H9 (cell line): ENCODE results near the gene ACTR10. TPM values are rescaled to one million over a fixed set of nuclear protein-coding genes. Genes with fewer than 3 reads are reported as not detected.

Source experiments
- DNase-seq: peaks from one replicate; pipeline ENCODE4 v3.0.0-alpha.2; 2017
- H2AFZ ChIP-seq: one replicate; pipeline ENCODE4 v1.6.1; 2013; ENCODE audit warnings: mild to moderate bottlenecking, low read length, control low read depth, moderate library complexity
- H2AK5ac ChIP-seq: 2 replicates; pipeline ENCODE4 v1.6.1; 2013; ENCODE audit warnings: low read length, control low read depth, mixed read lengths; ENCODE audit not compliant: insufficient read length
- H2BK120ac ChIP-seq: one replicate; pipeline ENCODE4 v1.6.1; 2013; ENCODE audit warnings: low read depth, mild to moderate bottlenecking, low read length, control low read depth, inconsistent platforms; ENCODE audit not compliant: poor library complexity, severe bottlenecking
- H2BK12ac ChIP-seq: 2 replicates; pipeline ENCODE4 v1.6.1; 2013; ENCODE audit warnings: low read length, control low read depth, mixed read lengths, low read depth; ENCODE audit not compliant: insufficient read length
- H2BK15ac ChIP-seq: 2 replicates; pipeline ENCODE4 v1.6.1; 2013; ENCODE audit warnings: low read depth, low read length, control low read depth
- H2BK20ac ChIP-seq: one replicate; pipeline ENCODE4 v1.6.1; 2013; ENCODE audit warnings: low read depth, mild to moderate bottlenecking, low read length, control low read depth, inconsistent platforms; ENCODE audit not compliant: poor library complexity, severe bottlenecking
- H2BK5ac ChIP-seq: 2 replicates; pipeline ENCODE4 v1.6.1; 2013; ENCODE audit warnings: low read length, control low read depth, mixed read lengths; ENCODE audit not compliant: insufficient read length
- H3K14ac ChIP-seq: 2 replicates; pipeline ENCODE4 v1.6.1; 2013; ENCODE audit warnings: low read length, control low read depth; ENCODE audit not compliant: insufficient read depth
- H3K18ac ChIP-seq: 2 replicates; pipeline ENCODE4 v1.6.1; 2013; ENCODE audit warnings: low read depth, mild to moderate bottlenecking, mixed read lengths, low read length, control low read depth; ENCODE audit not compliant: insufficient read length
- H3K23ac ChIP-seq: 2 replicates; pipeline ENCODE4 v1.6.1; 2013; ENCODE audit warnings: low read length, control low read depth, mixed read lengths, low read depth; ENCODE audit not compliant: insufficient read length
- H3K23me2 ChIP-seq: 2 replicates; pipeline ENCODE4 v1.6.1; 2013; ENCODE audit warnings: low read depth, mild to moderate bottlenecking, mixed read lengths, low read length, control low read depth; ENCODE audit not compliant: insufficient read length, poor library complexity, severe bottlenecking
- H3K27ac ChIP-seq: 2 replicates; pipeline ENCODE4 v1.5.1; 2013; ENCODE audit warnings: low read length, control low read depth, mixed read lengths, low read depth; ENCODE audit not compliant: insufficient read length
- H3K27me3 ChIP-seq: 2 replicates; pipeline ENCODE4 v1.6.1; 2013; ENCODE audit warnings: low read length, control low read depth, inconsistent platforms; ENCODE audit not compliant: insufficient read depth
- H3K4ac ChIP-seq: 2 replicates; pipeline ENCODE4 v1.6.1; 2013; ENCODE audit warnings: low read depth, mild to moderate bottlenecking, control low read depth, inconsistent platforms, low read length, moderate library complexity
- H3K4me1 ChIP-seq: 2 replicates; pipeline ENCODE4 v1.6.1; 2013; ENCODE audit warnings: low read length, control low read depth, inconsistent platforms; ENCODE audit not compliant: insufficient read depth
- H3K4me2 ChIP-seq: 2 replicates; pipeline ENCODE4 v1.6.1; 2013; ENCODE audit warnings: low read length, control low read depth, mixed read lengths; ENCODE audit not compliant: insufficient read length, insufficient read depth
- H3K56ac ChIP-seq: 2 replicates; pipeline ENCODE4 v1.6.1; 2013; ENCODE audit warnings: low read depth, mild to moderate bottlenecking, mixed read lengths, low read length, control low read depth; ENCODE audit not compliant: insufficient read length
- H3K79me1 ChIP-seq: 2 replicates; pipeline ENCODE4 v1.6.1; 2013; ENCODE audit warnings: low read depth, mild to moderate bottlenecking, moderate library complexity, low read length, control low read depth, inconsistent platforms; ENCODE audit not compliant: insufficient read depth, poor library complexity, severe bottlenecking
- H3K79me2 ChIP-seq: 2 replicates; pipeline ENCODE4 v1.6.1; 2013; ENCODE audit warnings: low read length, control low read depth, inconsistent platforms; ENCODE audit not compliant: insufficient read depth
- H3K9ac ChIP-seq: 2 replicates; pipeline ENCODE4 v1.6.1; 2013; ENCODE audit warnings: low read length, control low read depth, mixed read lengths; ENCODE audit not compliant: insufficient read length; ENCODE audit errors: extremely low read depth
- H3K9me3 ChIP-seq: one replicate; pipeline ENCODE4 v1.6.1; 2013; ENCODE audit warnings: low read depth, low read length, inconsistent platforms; ENCODE audit not compliant: control insufficient read depth
- H3T11ph ChIP-seq: one replicate; pipeline ENCODE4 v1.6.1; 2013; ENCODE audit warnings: mild to moderate bottlenecking, low read length, control low read depth, inconsistent platforms
- H4K20me1 ChIP-seq: one replicate; pipeline ENCODE4 v1.6.1; 2013; ENCODE audit not compliant: control insufficient read depth, insufficient read length, insufficient read depth
- H4K5ac ChIP-seq: 2 replicates; pipeline ENCODE4 v1.6.1; 2013; ENCODE audit warnings: low read depth, mild to moderate bottlenecking, mixed read lengths, low read length, control low read depth; ENCODE audit not compliant: insufficient read length
- H4K8ac ChIP-seq: replicated peaks from 2 replicates; pipeline ENCODE4 v1.6.1; 2013; ENCODE audit warnings: low read length, control low read depth, mixed read lengths, low read depth; ENCODE audit not compliant: insufficient read length
- H4K91ac ChIP-seq: 2 replicates; pipeline ENCODE4 v1.6.1; 2013; ENCODE audit warnings: low read depth, mild to moderate bottlenecking, moderate library complexity, mixed read lengths, low read length, control low read depth; ENCODE audit not compliant: insufficient read length
- H3K27ac Mint-ChIP-seq, 3 experiments: 2 replicates in 2 of 3; 3 replicates in 1 of 3; pipeline ENCODE4 v1.8.0; 2020 to 2021; ENCODE audit warnings: mixed read lengths in 3 of 3, mild to moderate bottlenecking in 1 of 3, moderate library complexity in 1 of 3
- H3K27me3 Mint-ChIP-seq: 2 replicates; pipeline ENCODE4 v1.8.0; 2021; ENCODE audit warnings: low read depth, mild to moderate bottlenecking, moderate library complexity, mixed read lengths
- H3K36me3 Mint-ChIP-seq, 3 experiments: 2 replicates in 2 of 3; 3 replicates in 1 of 3; pipeline ENCODE4 v1.8.0; 2020 to 2021; ENCODE audit warnings: low read depth in 3 of 3, mixed read lengths in 3 of 3; ENCODE audit not compliant: insufficient read depth in 1 of 3
- H3K4me1 Mint-ChIP-seq, 2 experiments: 2 replicates each; pipeline ENCODE4 v1.8.0; 2020; ENCODE audit warnings: mixed read lengths in 2 of 2
- H3K4me3 Mint-ChIP-seq, 2 experiments: 2 replicates in 1 of 2; 3 replicates in 1 of 2; pipeline ENCODE4 v1.8.0; 2020 to 2021; ENCODE audit warnings: mild to moderate bottlenecking in 2 of 2, mixed read lengths in 2 of 2, moderate library complexity in 1 of 2
- H3K9me3 Mint-ChIP-seq, 2 experiments: 2 replicates in 1 of 2; 3 replicates in 1 of 2; pipeline ENCODE4 v1.8.0; 2020; ENCODE audit warnings: mild to moderate bottlenecking in 2 of 2, mixed read lengths in 2 of 2, moderate library complexity in 1 of 2
- total RNA-seq: library from RNA; stranded (reverse); gene quantifications from 2 replicates; pipeline ENCODE4 v1.2.1, GENCODE V29; 2021
- TF ChIP-seq, protein P1 (sequence below): fragments of 200-600 bp; sonication (generic); conservative IDR thresholded peaks from 3 replicates; pipeline ENCODE4 v1.8.0; 2021; ENCODE audit warnings: antibody characterized with exemption, mild to moderate bottlenecking

ACTR10 gene
- total RNA-seq, 1 experiment from 2014 or later = 41.0 TPM

DNA sequence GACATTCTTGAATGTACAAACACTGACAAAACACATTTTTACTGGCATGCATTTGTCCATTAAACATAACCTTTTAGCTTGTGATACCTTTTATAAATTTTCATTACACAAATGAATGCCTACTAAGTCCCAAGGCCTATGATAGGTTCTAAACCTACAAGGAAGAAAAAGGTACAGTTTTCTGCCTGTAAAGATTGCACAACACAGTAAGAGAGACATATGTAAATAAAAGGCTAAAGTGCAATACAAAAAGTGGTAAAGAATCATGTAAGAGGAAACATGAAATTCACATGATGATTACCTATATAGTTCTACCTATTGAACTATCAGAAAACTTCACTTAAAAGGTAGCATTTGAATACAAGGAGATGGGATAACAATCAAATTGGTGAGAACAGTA, 83.8 kb downstream of the ACTR10 start:
- no peaks in the 10 kb centered on the region for H3K9me3 Mint-ChIP-seq
- Histone ChIP-seq H3T11ph (no peak overlapping the region), H4K91ac (no peak overlapping the region), H3K4me2 (no peak overlapping the region), H3K4ac (no peak overlapping the region), H3K18ac (no peak overlapping the region), H3K56ac (no peak overlapping the region), H3K27me3 (no peaks in the 10 kb centered on the region), H4K5ac (no peak overlapping the region), H3K4me1 (no peaks in the 10 kb centered on the region), H3K9me3 (no peaks in the 10 kb centered on the region), H3K23ac (no peak overlapping the region), H3K27ac (no peak overlapping the region), H2BK12ac (no peak overlapping the region), H2BK5ac (no peak overlapping the region), H3K14ac (no peak overlapping the region), H2BK120ac (no peak overlapping the region), H2BK15ac (no peak overlapping the region), H3K79me2 (peaks cover 2% of the 10 kb centered on the region; the same call in 1 of the 2 replicates), H3K79me1 (peaks cover 6% of the 10 kb centered on the region), H2BK20ac (no peak overlapping the region), H2AFZ (no peak overlapping the region), H2AK5ac (no peak overlapping the region), H3K9ac (no peak overlapping the region), H4K8ac (no peak overlapping the region), H4K20me1 (no peaks in the 10 kb centered on the region), H3K23me2 (no peaks in the 10 kb centered on the region)
- H3K4me3 Mint-ChIP-seq = no peak overlapping the region
- DNase-seq = no peak
- H3K27ac Mint-ChIP-seq = no peak overlapping the region
- H3K36me3 Mint-ChIP-seq = peaks cover 21 to 74% (median 66%) of the 10 kb centered on the region in 3 experiments; a peak in 6 of 7 replicates
- H3K4me1 Mint-ChIP-seq = no peaks in the 10 kb centered on the region
- no peaks in the 10 kb centered on the region for H3K27me3 Mint-ChIP-seq
- TF ChIP-seq, protein P1, sequence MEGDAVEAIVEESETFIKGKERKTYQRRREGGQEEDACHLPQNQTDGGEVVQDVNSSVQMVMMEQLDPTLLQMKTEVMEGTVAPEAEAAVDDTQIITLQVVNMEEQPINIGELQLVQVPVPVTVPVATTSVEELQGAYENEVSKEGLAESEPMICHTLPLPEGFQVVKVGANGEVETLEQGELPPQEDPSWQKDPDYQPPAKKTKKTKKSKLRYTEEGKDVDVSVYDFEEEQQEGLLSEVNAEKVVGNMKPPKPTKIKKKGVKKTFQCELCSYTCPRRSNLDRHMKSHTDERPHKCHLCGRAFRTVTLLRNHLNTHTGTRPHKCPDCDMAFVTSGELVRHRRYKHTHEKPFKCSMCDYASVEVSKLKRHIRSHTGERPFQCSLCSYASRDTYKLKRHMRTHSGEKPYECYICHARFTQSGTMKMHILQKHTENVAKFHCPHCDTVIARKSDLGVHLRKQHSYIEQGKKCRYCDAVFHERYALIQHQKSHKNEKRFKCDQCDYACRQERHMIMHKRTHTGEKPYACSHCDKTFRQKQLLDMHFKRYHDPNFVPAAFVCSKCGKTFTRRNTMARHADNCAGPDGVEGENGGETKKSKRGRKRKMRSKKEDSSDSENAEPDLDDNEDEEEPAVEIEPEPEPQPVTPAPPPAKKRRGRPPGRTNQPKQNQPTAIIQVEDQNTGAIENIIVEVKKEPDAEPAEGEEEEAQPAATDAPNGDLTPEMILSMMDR = no peak
